ENCODE results near the gene HES1.
"Not testable (repeated sequence)": the region's sequence is repeated elsewhere in the genome, so short reads cannot be mapped to it uniquely, and the experiment has no call there.

HES1 gene

DNA sequence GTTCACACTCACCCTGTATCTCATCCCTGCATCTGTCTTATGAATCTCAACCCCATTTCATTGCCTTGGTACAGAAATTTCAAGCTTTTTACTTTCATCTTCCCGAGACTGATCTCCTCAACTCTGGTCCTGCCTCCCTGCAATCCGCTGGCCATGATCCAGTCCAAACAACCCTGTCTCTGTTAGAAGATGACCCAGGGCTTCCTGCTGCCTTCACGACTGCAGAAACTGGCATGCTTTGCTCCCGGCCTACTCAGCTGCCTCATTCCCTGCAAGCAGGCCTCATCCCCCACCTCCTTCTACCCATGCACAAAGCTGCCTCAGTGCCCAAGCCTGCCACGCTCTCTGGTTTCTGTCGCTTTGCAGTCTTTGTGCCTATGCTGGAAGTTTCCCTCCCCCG is 12.4 kb downstream of the HES1 start:
- Histone ChIP-seq H3K27ac (ENCODE audit: low read length) (no peak overlapping the region), H4K20me1 (ENCODE audit: insufficient read depth, low read length) (no peaks in the 10 kb centered on the region), H3K27me3 (ENCODE audit: low read depth, low read length) (peaks cover 37% of the 10 kb centered on the region), H3K36me3 (replicated peaks; ENCODE audit: low read depth, low read length) (no peaks in the 10 kb centered on the region), H3K4me3 (ENCODE audit: low read length) (no peak overlapping the region), H3K79me2 (ENCODE audit: low read length) (no peaks in the 10 kb centered on the region), H3K4me1 (ENCODE audit: low read length) (no peaks in the 10 kb centered on the region), H3K4me2 (ENCODE audit: low read length) (no peak overlapping the region), H2AFZ (ENCODE audit: low read depth, low read length) (no peak overlapping the region), H3K9me3 (ENCODE audit: insufficient read depth, low read length) (no peaks in the 10 kb centered on the region), H3K9ac (ENCODE audit: low read length) (no peak overlapping the region)
- TF ChIP-seq CTCF (IDR thresholded peaks at IDR 0.05; ENCODE audit: low read depth, low read length) (no peak), EZH2phosphoT487 (IDR thresholded peaks at IDR 0.05; ENCODE audit: low read depth) (no peak)

DNA sequence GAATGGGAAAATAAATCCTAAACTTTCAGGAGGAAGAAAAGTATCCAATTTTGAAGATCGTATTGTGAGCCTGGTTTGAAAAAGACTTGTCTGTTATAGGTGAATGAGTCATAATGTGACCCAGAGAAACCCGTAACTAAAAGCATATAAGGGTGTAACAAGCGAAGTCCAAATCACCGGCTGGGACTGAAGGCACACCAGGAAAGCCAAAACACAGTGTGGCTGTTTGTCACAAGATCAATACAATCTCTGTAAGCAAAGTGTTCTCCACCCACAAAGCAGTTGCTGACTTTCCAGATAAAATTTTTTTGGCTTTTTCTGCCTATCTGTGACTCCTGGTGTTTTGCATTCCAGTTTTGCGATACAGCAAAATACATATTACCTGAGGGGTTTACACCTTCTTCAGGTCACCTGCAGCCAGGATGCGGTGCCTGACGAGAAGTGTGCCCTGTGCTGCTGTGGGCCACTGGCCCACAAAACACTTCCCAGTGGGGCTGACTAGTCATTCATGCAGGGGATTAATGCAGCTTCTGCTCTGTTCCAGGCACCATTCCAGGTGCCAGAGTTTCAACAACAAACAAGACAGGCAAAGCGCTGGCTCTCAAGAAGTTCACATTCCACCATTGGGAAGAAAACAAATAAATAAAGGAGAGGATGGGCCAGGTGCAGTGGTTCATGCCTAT is 14.4 kb downstream of the HES1 start:
- no peak overlapping the region for H2AFZ ChIP-seq (ENCODE audit: low read depth, low read length)
- no peaks in the 10 kb centered on the region for H3K4me1 ChIP-seq (ENCODE audit: low read length)
- no peak overlapping the region for H3K27ac ChIP-seq (ENCODE audit: low read length)
- H3K4me3 ChIP-seq (ENCODE audit: low read length), result no peak overlapping the region
- peaks cover 34% of the 10 kb centered on the region for H3K27me3 ChIP-seq (ENCODE audit: low read depth, low read length)
- no peak overlapping the region for H3K9ac ChIP-seq (ENCODE audit: low read length)
- H4K20me1 ChIP-seq (ENCODE audit: insufficient read depth, low read length), result no peaks in the 10 kb centered on the region
- no peaks in the 10 kb centered on the region for H3K79me2 ChIP-seq (ENCODE audit: low read length)
- TF ChIP-seq EZH2phosphoT487 (IDR thresholded peaks at IDR 0.05; ENCODE audit: low read depth), result no peak
- TF ChIP-seq CTCF (IDR thresholded peaks at IDR 0.05; ENCODE audit: low read depth, low read length), result no peak
- no peaks in the 10 kb centered on the region for H3K36me3 ChIP-seq (replicated peaks; ENCODE audit: low read depth, low read length)
- H3K9me3 ChIP-seq (ENCODE audit: insufficient read depth, low read length), result peaks cover 8% of the 10 kb centered on the region; the same call in 1 of the 2 replicates
- no peak overlapping the region for H3K4me2 ChIP-seq (ENCODE audit: low read length)

DNA sequence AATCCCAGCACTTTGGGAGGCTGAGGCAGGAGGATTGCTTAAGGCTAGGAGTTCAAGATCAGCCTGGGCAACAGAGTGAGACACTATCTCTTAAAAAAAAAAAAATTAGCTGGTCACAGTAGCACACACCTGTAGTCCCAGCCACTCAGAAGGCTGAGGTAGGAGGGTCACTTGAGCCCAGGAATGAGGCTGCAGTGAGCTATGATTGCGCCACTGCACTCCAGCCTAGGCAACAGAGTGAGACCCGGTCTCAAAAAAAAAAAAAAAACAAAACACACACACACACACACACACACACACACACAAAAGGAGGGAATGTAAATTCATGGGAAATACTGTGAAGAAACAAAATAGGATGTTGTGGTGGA is 15.0 kb downstream of the HES1 start:
- not testable (repeated sequence) for H4K20me1 ChIP-seq (ENCODE audit: insufficient read depth, low read length); H3K79me2 ChIP-seq (ENCODE audit: low read length); H3K4me3 ChIP-seq (ENCODE audit: low read length); H3K36me3 ChIP-seq (replicated peaks; ENCODE audit: low read depth, low read length); H3K27ac ChIP-seq (ENCODE audit: low read length); H3K9ac ChIP-seq (ENCODE audit: low read length); H2AFZ ChIP-seq (ENCODE audit: low read depth, low read length); H3K4me2 ChIP-seq (ENCODE audit: low read length); H3K4me1 ChIP-seq (ENCODE audit: low read length); H3K9me3 ChIP-seq (ENCODE audit: insufficient read depth, low read length)
- peaks cover 29% of the 10 kb centered on the region for H3K27me3 ChIP-seq (ENCODE audit: low read depth, low read length)

- no peak overlapping the region for H3K27ac ChIP-seq (ENCODE audit: low read length)
- no peak overlapping the region for H2AFZ ChIP-seq (ENCODE audit: low read depth, low read length)
- peaks cover 26% of the 10 kb centered on the region for H3K27me3 ChIP-seq (ENCODE audit: low read depth, low read length)
- H3K36me3 ChIP-seq (replicated peaks; ENCODE audit: low read depth, low read length), result no peaks in the 10 kb centered on the region
- H3K4me1 ChIP-seq (ENCODE audit: low read length), result no peaks in the 10 kb centered on the region
- H3K4me3 ChIP-seq (ENCODE audit: low read length), result no peak overlapping the region
- TF ChIP-seq CTCF (IDR thresholded peaks at IDR 0.05; ENCODE audit: low read depth, low read length), result no peak
- TF ChIP-seq EZH2phosphoT487 (IDR thresholded peaks at IDR 0.05; ENCODE audit: low read depth), result no peak
- H3K9me3 ChIP-seq (ENCODE audit: insufficient read depth, low read length), result peaks cover 8% of the 10 kb centered on the region; the same call in 1 of the 2 replicates
- H3K9ac ChIP-seq (ENCODE audit: low read length), result no peak overlapping the region
- H3K4me2 ChIP-seq (ENCODE audit: low read length), result no peak overlapping the region
- no peaks in the 10 kb centered on the region for H4K20me1 ChIP-seq (ENCODE audit: insufficient read depth, low read length)
- no peaks in the 10 kb centered on the region for H3K79me2 ChIP-seq (ENCODE audit: low read length)
These were observed 18.4 kb downstream of the HES1 start for GRCh38 chr3:194154346-194154745.

Measured in OCI-LY3 (cell line).